Measurements from ENCODE around the gene KDM6A. TPM values are rescaled to one million over a fixed set of nuclear protein-coding genes. Genes with fewer than 3 reads are reported as not detected.

Gene KDM6A
- total RNA-seq, 1 donor, result 28.0 TPM

DNA sequence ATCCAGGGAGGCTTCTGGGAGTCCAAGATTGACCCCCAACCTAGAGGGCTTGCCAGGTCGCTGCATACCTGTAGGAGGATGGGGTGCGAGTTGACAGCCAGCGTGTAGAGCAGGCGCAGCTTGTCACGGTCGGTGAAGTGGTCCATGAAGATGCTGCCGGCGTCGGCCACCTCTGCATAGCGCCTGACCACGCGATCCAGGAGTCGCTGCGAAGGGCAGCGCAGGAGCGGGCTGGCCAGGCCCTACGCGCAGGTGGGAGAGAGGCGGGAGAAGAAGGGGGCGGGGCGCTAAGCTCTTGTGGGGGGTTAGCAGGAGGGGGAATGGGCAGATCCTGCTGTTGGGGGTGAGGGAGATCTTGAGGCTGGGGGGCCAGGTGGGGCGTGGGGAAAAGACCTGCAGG lies 284.7 kb downstream of the KDM6A start:
- no peak for DNase-seq (ENCODE audit: low read depth in 2 of 3, low spot score in 2 of 3)

Other genes with a start within 250 kb of the KDM6A start
- not detected for gene DUSP21, start 29.2 kb upstream of the KDM6A start, total RNA-seq

Measured in hematopoietic multipotent progenitor cell (in vitro differentiated cells).